NCI-H2196 treated with DMSO at 0.1 percent for 48 hours (cell line): ENCODE data around the gene MGMT.

Experiments
- DNase-seq: peaks from one replicate; lab custom pipeline; 2025; ENCODE audit not compliant: unreplicated experiment; lab: John Stamatoyannopoulos, UW

The MGMT gene

DNA sequence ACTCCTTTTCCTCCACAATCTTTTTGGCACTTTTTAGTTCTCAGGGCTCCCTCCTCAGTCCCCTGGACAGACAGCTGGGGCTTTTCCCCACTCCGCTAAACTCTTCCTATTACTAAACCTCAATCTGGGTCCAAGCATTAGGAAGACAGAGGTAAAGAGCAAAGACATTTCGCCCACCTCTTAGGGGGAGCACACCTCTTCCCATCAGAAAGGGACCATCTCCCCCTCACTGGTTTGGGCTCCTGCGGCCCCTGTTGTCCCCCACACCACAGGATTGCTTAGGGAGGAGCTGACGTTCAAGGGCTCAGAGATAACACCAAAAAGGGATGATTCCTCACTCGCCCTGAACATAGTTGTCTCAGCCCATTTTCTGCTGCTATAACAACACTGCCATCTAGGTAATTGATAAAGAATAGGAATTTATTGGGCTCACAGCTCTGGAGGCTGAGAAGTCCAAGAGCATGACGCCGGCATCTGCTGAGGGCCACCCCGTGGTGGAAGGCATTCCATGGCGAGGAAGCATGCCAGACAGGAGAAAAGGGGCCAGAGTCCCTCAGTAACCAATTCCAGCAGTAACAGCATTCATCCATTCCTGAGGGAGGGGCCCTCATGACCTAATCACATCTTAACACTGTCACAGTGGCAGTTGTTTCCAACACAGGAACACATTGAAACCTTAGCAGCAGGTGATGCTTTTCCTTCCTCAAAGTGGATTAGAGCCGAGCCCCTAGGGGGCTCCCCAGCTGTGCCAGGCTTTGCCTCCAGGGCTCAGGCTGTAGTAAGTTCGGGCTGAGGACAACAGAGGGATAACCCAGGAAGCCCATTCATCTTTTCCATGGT lies 287.4 kb downstream of the MGMT start:
- DNase-seq = no peak

DNA sequence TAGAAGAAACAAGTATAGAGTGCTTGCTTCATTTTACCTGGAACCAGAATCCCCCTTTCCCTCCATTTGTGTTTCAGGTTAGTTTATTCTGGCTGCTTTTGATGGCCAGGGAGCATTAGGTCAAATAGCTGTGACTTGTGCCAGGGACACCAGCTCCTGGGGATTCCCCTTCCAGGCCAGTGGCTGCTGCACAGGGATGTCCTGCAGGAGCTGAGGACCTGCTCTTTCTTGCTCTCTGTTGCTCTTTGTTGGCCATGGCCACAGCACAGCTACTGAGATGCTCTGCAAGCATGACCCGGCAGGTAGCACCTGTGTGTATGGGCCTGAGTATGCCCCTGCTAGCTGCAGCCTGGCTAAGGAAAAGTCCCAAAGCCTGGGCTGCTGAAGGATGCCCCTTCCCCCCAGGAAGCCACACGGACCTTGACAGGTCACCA lies 288.1 kb downstream of the MGMT start:
- no peak for DNase-seq

DNA sequence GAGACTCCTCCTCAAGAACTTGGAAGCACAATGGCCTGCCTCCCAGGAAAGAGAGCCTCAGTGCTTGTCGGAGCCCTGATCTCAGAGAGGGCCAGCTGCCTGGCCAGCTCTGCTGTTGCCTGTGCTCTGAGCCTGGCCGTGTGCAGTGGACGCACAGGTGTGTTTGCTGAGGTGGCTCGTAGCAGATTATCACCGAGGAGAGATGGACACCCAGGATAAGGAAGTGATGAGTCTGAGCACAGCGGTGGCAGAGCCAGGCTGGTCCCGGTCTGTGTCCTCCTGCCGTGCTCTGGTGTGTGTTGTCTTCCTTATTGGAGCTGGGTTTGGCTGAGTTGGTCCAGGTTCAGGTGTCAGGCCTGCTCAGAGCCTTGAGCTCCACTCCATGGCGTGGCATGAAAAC lies 288.6 kb downstream of the MGMT start:
- no peak for DNase-seq

DNA sequence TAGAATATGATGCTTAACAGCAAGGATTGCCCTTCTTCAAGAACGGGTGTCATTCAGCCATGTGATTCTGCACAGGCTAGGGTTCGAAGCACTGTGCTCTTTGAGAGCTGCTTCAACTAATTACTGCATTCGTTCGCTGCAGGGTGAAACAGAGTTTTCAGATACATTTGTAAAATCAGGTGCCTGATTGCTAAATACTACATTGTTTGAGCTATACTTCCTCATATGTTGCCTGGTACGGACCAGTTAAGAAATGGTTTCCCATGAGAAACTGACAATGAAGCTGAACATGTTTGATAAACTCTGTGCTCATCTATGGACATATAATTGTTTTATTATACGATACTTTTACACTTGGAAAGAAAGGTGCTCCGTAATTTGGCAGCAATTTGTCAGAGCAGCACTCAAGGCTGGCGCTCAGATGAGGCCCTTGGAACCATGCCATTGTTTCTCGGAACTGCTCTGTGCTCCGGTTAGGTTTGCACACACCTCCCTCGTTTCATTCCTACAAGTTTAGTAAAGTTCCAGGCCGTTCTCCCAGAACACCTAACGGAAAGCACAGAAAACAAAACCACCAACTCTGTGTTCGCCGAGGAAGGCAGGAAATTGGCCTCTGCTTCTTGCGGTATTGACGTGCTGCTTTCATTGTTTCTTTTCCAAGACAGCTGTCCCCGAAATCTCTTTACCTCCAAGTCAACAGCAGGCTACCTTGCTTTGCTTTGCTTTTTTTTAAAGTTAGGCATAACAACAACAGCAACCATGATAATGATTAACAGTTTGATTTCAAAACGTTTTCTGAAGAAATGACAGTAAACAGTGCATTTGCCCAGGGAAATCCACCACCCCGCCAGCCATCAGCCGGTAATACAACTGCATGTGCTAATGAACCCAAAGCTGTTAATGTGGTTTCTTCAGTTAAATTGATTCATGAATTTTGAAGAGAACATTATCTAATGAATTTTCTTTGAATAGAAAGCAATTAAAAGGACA lies 290.2 kb downstream of the MGMT start:
- DNase-seq = no peak

DNA sequence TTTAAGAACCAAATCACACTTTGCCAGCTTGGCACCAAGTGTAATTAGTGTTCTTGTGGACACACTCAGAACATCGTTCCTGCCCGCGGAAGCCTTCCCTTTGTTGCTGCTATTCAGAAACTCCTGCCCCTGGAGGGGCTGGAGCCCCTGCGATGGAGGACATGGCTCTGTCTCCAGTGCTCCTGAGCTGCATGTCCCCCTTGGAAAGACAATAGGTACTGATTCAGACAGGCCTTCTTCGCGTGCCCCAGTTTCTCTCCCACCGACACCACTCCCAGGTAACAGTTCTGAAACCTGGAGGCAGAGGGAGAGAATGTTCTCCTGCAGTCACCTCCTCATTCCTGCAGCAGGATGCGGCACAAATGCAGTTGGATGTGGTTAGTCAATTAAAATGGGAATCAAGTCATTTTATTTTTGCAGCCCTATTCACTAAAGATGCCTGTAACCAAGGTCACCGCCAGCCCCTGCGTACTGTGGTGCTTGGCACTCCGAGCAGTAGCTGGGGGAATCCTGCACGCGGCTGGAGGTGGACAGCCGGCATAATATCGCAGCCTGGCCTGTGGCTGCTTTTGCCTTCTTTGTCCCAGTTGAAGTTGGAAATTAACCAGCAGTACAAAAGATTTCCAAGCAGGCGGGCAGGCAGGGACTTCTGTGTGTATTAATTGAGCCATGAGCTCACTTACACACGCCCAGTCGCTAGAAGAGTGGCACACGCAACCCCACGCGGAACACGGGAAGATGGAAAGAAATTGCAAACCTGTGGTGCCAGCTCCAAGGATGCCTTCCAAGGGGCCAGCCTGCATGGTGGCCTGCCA lies 291.4 kb downstream of the MGMT start:
- DNase-seq = no peak

DNA sequence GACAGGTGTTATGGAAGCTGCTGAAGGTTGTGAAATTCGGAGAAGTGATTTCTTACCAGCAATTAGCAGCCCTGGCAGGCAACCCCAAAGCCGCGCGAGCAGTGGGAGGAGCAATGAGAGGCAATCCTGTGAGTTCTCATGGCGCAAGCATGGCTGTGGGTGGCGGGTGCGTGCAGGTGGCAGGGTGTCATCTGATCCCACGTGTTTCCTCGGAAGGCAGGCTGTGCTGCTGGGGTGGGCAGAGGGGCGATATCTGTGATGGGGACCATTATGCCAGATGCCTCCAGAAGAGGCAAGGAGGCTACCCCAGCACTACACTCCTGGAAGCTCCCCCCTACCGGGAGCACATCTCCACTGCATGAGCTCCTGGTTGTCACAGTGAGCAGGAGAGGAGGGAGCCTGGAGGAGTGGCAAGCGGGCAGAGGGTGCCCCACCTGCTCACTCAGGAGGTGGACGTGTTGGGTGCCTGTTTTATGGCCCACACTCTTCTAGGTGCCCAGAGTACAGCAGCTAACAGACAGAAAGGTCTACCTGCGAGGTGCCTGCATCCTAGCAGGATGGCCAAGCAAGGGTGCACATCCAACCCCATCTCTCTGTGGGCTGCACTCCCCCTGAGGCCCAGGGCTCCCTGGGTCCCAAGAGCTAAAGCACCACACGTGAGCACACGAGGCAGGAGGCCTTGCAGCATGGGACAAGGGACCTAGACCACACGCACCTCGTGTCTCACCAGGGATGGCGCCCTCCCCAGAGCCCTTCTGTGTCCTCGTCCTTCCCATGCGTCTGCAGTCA lies 292.4 kb downstream of the MGMT start:
- DNase-seq = no peak

DNA sequence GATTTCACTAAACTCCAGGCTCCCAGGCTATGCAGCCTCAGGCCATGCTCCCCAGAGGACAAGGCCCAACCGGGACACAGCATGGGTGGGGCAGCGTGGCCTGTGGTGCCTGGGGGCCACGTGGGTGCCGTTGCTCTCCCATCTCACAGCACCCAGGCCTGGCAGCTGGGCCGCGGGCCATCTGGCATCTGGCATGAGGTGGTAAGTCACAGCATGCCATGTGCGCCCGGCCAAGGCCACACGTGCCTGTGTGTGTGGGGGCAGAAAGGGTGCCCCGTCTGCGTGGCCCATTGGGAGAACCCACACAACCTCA lies 292.9 kb downstream of the MGMT start:
- DNase-seq = no peak

DNA sequence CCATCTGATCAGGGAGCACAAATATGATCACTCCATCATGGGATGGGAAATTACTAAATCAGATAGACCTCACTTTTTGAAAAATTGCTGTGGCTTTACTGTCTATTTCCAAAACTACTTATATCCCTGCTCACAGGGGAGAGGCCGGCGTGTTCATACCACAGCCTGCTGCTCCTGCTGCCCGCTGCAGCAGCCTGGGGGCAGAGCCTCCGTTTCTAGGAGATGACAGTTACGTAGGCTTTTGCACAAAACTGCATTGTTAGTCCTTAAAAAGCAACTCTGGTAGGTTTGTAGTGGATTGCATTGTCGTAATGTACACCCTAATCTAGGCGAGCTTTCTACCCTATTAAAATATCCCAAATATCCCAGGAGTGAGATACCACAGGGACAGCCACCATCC lies 293.4 kb downstream of the MGMT start:
- DNase-seq = no peak

DNA sequence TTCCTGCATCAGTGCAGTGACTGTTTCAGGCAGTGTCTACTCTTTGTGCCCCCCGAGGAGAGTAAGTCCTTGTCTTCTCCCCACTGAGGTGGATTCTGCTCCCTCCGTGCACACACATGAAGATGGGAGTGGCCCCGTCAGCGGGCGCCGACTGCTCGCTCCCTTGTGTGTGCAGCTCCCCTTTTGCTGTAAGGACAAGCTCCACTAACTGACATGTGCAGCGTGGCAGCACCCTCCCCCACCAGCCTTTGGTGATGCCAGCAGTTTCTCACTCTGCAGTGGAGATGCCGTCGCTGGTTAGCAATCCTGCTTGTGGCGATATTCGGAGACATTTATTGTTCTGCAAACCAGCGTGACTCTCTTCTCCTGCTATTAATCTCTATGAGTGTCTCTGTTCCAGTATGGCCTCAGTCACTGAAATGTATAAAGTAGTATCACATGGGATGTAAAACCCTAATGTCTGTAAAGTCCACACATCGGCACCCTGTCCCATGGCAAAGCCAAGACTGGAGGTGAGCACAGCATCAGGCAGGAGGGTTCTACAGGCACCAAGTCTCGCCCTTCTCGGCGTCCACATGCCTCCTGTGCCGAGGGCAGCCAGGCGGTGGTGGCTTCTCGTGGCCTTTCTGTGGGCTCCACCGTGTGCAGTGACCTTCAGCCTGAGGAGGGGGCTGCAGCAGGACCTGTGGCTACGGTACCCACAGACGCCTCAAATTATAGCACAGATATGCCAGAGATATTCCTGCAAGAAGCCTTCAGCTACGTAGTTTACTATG lies 294.3 kb downstream of the MGMT start:
- DNase-seq = no peak

DNA sequence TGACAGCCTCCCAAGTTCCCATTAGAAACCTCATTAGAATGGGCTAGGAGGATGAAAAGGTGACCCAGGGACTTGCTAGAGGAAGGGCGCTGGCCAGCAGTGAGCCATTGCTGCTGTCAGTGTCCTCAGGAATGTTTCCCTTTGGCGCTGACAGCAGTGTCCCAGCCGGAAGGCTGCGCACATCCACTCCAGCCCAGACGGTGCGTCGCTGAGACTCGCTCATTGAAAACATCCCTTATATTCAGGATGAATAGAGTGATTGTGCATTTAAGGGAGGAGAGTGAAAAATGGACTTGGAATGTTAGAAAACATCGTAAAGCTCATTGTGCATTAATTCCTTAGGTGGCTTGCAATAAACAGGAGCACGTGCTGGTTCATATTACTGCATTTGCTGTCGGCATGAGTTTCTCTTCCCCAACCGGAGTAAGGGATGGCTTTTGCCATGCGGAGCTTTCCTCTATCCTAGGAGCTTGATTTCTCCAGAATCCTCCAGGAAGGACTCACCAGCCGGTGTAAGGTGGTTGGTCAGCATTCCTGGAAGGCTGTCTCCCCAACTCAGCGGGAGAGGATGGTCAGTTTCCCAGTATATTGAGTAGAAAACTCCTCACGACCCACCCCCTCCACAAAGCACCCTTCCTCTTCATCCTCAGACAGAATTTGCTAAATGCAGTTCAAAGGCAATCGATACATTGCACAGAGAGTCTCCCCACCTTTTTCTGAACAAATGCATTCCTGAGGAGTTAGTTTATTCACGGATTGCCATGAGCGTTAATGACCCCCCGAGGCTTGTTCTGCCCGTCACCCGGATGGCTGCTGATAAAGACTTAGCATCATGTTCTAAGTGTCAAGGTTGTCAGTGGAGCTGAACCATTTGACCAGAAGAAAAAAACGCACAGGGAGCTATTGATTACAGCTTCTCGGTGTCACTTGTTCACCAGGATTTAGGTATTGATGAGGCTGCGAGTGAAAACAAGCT lies 295.2 kb downstream of the MGMT start:
- DNase-seq = no peak

DNA sequence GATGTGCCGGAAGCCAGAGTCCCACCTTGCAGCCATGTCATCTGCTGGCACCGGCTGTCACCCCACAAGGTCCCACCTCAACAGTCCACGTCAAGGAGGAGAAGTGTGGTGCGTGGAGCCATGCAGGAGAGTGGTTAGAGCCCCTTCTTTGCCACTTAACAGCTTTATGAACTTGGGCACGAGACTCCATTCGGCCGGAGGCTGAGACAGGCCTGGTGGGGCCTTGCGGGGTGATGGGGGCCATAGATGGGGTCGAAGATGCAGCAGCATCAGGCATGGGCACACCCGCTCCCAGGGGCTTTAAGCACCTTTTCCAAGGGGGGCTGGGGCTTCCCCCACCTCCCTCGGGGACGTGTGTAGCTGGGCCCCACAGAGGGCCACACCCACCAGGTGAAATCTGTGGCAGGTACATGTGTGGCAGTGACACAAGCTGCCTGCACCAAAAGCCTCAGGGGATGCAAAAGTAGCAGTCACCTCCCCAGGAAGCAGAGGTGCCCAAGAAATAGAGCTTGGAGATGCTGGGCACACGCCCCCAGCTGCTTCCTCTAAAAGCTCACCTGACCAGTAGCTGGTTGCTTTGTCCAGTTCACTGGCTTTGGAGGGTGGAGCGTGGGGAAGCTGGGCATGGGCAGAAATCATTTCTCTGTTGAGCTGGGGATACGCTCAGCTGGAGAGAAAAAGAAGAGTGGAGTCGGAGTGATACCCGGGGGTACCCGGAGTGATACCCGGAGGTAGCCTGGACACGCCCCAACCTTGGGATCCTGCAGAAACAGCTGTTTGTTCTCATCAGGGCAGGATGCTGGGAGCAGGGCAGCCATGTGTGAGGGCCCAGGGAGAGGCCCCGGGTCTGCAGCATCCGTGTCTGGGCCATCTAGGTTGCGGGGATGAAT lies 297.2 kb downstream of the MGMT start:
- no peak for DNase-seq

DNA sequence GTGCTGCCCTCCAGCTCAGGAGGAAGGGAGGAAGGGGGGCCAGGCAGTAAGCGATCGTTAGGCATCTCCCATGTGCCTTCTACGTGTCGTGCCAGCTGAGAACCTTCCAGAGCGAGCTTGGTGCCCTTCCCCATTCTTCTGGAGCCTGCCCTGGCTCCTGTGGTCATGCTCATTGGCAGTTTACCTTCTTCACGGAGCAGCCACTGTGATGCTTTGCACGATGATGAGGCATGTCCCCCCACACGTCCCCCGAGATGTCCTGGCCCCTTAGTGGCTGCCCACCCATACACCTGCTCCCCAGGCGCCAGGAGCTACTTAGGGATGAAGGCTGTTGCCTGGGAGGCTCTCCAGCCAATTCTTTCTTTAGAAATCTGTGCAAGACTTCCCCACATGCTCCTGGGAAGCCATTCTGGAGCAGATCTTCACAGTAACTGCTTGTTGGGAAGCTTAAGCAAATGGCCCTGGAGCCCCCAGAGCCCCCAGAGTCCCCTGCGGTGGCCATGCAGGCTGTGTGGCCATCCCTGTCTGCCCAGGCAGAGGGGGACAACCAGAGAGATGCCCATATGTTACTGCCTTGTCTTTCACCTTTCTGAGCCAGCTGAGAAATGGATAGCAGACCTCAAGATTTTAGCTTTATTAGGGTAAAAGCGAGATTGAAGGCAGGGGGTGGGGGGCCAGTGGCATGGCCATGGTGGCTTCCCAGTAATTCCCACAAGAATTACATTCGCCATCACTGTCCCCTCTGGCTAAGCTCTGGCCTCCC lies 298.0 kb downstream of the MGMT start:
- DNase-seq = no peak

DNA sequence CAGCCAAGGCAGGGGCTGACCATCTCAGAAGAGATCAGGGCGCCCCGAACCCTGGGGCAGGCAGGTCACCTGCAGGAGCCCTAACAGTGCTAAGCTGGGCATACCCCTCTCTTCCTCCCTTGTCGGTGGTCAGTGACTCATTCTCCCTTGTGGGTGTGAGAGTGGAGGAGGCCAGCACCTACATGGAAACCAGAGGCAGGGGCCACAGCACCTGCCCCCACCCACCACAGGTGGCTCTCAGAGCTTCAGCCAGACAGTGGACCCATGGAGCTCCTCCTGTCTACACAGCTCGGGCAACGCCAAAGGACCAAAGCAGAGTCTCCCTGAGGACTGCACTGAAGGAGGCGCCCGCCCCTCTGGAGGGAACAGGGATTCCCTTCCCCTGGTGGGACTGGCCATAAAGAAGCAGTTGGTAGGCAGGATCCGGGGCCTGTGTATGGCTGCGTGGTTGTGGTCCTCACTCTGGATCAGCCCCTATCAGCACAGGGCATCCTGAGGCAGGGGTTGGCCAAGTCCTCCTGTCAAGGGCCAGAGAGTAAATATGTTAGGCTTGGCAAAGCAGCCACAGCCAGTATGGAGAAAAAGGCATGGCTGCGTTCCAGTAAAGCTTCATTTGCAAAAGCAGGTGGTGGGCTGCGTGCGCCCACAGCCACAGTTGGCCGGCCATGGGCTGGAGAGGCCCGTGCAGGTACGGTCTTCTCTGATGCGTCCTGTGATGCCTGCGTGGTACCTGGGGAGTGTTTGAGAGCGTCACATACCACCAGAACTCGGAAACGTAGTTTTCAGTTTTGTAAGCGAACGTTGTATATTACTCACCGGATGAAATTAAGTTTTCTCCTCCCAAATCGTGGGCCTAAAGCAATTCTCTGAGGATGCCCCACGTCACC lies 298.9 kb downstream of the MGMT start:
- no peak for DNase-seq

DNA sequence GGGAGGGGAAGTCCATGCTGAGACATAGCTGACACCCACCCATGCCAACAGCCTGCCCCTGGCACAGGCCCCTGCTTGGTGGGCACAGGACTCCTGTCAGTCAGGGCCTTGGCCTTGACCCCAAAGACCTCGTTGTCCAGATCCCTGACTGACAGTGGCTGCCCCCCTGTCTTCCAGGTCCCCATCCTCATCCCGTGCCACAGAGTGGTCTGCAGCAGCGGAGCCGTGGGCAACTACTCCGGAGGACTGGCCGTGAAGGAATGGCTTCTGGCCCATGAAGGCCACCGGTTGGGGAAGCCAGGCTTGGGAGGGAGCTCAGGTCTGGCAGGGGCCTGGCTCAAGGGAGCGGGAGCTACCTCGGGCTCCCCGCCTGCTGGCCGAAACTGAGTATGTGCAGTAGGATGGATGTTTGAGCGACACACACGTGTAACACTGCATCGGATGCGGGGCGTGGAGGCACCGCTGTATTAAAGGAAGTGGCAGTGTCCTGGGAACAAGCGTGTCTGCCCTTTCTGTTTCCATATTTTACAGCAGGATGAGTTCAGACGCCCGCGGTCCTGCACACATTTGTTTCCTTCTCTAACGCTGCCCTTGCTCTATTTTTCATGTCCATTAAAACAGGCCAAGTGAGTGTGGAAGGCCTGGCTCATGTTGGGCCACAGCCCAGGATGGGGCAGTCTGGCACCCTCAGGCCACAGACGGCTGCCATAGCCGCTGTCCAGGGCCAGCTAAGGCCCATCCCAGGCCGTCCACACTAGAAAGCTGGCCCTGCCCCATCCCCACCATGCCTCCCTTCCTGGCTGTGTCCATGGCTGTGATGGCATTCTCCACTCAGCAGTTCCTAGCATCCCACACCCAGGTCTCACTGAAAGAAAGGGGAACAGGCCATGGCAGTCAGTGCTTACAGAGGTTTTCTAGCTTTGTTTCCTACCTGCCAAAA lies 299.8 kb downstream of the MGMT start:
- no peak for DNase-seq

DNA sequence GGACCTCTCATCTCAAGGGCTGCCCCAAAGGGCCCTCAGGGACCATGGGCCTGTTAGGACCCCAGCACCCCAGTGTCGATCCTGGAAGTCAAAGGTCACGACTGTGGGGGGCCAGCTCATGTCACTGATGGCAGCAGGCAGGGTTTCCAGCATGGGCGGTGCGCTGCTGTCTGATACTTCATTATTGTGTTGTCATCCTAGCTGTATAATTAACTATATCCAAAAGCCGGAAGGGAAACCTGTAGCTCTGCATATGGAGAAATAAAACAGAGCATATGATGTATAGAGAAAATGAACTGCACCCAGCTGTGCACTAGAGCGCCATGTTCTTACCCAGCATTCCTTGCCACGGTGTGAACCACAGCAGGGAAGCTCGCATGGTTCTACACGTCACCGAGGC lies 300.7 kb downstream of the MGMT start:
- DNase-seq = no peak
